NCI-H526 treated with DMSO at 0.1 percent for 48 hours (cell line): ENCODE results near the gene RING1.
"Not testable (repeated sequence)": the region's sequence is repeated elsewhere in the genome, so short reads cannot be mapped to it uniquely, and the experiment has no call there.

Experiments used
- DNase-seq: peaks from one replicate; lab custom pipeline; 2025; lab: John Stamatoyannopoulos, UW

The RING1 gene

GRCh38 chr6:33206027-33206863 is 2.1 kb upstream of the RING1 start:
- no peak for DNase-seq

- DNase-seq, result no peak
These were observed 1.3 kb upstream of the RING1 start for GRCh38 chr6:33206864-33207551.

DNA sequence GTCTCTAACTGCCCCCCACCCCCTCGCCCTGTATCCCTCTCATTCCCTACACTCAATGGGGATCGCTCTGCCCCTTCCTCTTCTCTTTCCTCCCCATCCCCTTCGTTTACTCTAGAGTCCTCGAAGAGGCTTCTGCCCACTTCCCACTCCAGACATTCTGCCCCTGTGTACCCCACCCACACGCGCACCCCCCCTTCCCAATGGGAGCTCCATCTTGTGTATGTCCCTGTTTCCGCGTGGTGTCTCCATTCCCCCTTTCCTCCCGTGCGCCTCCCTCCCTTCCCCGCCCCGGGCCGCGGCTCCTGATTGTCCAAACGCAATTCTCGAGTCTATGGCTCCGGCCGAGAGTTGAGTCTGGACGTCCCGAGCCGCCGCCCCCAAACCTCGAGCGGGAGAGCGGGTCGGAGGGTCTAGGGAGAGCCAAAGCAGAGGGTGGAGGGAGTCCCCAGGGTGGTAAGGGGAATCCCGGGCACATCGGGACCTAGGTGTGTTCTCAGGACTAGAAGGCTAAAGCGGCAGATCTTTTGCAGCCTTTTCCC is 679 bp upstream of the RING1 start:
- DNase-seq, result no peak

- DNase-seq, result no peak
These were observed 1.6 kb downstream of the RING1 start for GRCh38 chr6:33209856-33210255.

DNA sequence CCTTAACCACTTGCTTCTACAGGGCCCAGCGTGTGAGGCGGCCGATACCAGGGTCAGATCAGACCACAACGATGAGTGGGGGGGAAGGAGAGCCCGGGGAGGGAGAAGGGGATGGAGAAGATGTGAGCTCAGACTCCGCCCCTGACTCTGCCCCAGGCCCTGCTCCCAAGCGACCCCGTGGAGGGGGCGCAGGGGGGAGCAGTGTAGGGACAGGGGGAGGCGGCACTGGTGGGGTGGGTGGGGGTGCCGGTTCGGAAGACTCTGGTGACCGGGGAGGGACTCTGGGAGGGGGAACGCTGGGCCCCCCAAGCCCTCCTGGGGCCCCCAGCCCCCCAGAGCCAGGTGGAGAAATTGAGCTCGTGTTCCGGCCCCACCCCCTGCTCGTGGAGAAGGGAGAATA is 2.8 kb downstream of the RING1 start:
- no peak for DNase-seq

- no peak for DNase-seq
These were observed 3.5 kb downstream of the RING1 start for GRCh38 chr6:33211666-33212422.

- DNase-seq, result no peak
These were observed 4.5 kb downstream of the RING1 start for GRCh38 chr6:33212857-33213165.

GRCh38 chr6:33213166-33213988 is 5.1 kb downstream of the RING1 start:
- no peak for DNase-seq

DNA sequence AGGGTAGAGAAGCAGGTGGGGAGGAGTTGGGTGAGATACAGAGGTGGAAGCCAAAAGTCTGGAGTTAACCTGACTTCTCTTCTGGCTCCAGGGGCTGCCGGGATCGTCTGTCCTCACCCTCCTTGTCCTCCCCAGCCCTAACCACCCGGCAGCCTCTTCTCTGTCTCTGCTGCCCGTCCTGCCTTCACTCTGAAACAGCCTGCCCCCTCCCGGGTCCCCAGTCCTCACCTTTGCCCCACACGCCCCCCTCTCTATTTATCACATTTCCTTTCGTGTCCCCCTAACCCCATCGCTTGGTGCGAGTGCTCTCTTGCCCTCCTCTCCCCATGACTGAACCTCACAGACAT is 5.7 kb downstream of the RING1 start:
- DNase-seq, result no peak

DNA sequence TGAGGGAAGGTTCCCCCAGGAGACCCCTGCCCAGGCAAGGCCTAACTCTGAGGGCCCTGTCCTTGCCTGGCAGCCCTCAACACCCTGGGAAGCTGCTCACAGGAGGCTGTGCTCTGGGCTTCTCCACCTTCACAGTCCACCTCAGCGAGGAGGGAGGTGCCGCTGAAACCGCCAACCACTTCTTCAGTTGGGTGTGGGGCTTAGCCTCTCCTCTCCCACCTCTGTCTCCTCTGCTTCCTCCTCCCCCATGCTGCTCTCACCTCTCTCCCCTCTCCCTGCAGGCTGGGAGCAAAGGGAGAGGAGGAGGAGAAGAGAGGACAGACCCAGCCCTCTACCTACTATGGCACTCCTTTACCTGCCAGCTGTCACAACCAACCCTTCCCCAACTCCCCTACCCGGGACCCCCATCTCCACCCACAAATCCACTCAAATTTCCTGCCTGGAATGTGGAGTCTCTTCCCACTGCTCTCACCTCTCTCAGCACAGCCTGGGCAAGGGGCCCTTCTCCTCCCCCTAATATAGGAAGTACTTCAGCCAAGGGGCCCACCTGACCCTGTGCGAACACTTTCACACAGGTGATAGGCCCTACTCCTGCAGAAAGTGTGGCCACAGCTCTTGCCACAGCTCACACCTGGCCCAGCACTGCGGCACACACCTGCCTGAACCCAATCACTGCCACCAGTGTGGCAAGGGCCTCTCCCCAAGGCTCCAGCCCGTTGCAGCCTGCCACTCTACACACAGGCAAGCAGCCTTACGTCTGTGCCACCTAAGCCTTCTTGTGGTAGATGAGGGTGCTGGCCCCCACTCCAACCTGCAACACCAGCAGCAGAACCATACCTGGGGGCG is 7.2 kb downstream of the RING1 start:
- DNase-seq, result no peak

DNA sequence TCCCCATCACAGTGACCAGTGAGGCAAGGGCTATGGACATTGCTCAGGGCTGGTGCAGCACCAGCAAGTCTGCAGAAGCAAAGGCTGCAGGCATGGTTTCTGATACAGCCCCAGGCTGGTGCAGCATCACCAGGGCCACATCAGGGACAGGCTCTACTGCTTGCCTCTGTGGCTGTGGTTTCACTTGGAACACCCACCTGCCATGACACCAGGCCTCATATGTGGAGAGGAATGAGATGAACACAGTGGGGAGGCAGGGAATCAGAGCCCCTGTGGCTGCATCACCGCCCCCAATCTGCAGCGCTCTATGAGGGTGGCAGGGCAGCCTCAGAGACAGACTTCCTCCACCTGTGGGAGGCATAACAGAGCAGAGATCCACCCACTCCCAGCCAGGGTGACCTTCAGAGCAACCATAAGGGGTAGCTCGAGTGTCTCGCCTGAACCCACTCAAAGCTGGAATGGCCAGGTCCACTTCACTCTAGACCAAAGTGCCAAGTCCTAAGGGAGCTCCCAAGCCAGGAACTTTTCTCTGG is 7.9 kb downstream of the RING1 start:
- DNase-seq, result no peak

GRCh38 chr6:33217246-33217645 is 8.9 kb downstream of the RING1 start:
- DNase-seq, result no peak

DNA sequence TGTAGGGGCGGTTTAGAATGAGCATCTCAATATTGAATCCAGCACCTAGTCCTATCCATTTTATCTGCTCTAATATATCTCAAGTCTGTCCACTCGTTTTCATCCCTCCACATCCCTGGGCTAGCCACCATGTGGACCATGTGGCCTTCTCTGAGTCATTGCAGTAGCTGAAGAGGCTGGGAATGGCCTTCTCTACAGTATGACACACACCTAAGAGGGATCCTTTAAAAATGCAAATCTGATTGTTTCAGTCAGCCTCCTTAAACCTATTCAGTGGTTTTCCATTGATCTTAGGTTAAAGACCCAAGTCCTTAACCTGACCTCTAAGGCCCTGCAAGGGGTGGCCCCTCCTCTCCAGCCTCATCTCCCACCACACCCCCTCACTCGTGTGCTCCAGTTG is 9.4 kb downstream of the RING1 start:
- DNase-seq, result no peak

- not testable (repeated sequence) for DNase-seq
These were observed 18.3 kb downstream of the RING1 start for GRCh38 chr6:33226503-33227120.

- DNase-seq, result no peak
These were observed 26.9 kb downstream of the RING1 start for GRCh38 chr6:33235221-33235634.

GRCh38 chr6:33236328-33236727 is 28.0 kb downstream of the RING1 start:
- no peak for DNase-seq

DNA sequence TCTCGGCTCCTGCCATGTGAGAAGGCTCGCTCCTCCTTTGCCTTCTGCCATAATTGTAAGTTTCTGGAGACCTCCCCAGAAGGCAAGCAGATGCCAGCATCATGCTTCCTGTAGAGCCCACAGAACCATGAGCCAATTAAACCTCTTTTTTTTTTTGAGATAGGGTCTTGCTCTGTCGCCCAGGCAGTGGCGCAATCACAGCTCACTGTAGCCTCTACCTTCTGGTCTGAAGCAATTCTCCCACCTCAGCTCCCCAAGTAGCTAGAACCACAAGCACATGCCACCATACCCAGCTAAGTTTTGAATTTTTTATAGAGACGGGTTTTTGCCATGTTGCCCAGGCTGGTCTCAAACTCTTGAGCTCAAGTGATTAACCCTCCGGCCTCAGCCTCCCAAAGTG is 28.6 kb downstream of the RING1 start:
- DNase-seq, result no peak

DNA sequence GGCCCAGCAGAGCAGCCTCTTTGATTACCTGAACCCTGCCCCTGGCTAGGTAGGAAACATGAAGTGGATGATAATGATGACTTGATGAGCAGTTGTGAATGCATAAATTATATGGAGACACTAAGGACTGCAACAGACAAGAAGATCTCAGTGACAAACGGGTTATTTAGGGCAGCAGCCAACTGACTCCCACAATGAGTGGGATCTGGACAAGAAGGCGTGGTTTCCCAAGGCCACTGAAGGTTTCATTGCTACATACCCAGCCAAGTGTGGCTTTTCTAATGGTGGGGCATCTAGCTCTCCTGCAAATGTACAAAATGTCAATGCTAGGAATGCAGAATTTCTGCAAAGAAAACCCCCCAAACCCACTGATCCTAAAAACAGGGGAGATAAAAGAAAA is 29.4 kb downstream of the RING1 start:
- no peak for DNase-seq

- no peak for DNase-seq
These were observed 33.7 kb downstream of the RING1 start for GRCh38 chr6:33241968-33242367.

GRCh38 chr6:33243476-33243875 is 35.2 kb downstream of the RING1 start:
- no peak for DNase-seq
